Body of pancreas (tissue), 4 donors: ENCODE measurements around the gene CHD6.

Experiments used
- POLR2A ChIP-seq, 3 donors: fragments of 450-650 bp; IDR thresholded peaks; one replicate each; pipeline ENCODE4 v1.6.1; 2016; ENCODE audit warnings: antibody characterized with exemption in 3 of 3, mild to moderate bottlenecking in 2 of 3
- TF ChIP-seq, protein P1 (sequence below), 7 experiments: fragments of 450-650 bp in 4 of 7; fragments of 200-600 bp in 3 of 7; sonication (generic) in 3 of 7; IDR thresholded peaks; one replicate each; pipeline ENCODE4 v1.5.1; 2016 to 2019; ENCODE audit warnings: antibody characterized with exemption in 7 of 7

DNA sequence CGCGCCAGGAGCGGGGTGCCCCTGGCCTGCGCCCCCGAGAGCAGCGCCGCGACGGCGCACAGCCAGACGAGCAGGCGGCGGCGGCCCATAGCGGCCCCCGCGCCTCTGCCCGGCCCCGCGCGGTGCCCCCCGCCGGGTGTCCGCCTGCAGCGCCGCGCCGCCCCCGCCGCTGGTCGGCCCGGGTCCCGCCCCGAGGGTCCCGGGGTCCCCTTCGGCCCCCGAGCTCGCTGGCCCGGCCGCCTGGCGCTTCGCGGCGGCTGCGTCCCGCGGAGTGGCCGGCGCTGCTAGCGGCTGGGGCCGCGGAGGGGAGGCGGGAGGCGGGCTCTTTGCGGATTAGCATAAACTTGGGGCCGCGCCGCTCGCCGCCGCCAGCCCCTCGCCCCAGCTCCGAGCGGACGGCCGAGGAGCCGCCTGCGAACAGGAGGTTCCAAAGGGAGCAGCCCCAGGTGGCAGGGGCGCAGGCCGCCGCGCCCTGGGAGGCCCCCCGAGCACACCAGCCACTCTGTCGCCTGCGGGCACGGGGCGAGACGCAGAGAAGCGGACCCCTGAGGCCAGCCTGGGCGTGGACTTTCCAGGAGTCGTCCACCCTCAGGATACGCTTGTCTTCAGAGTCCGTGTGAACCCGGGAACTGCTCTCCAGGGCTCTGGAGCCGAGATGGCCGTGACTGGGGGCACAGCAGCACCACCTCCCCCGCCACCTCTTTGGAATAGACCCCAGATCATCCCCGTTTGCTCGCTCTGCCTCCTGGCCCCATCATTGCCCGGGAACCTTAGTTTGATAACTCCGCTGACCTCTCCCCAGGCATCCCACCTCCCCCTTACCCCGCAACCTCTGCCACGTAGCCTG, 251.4 kb downstream of the CHD6 start, which contains the start of gene EMILIN3:
- TF ChIP-seq, protein P1, sequence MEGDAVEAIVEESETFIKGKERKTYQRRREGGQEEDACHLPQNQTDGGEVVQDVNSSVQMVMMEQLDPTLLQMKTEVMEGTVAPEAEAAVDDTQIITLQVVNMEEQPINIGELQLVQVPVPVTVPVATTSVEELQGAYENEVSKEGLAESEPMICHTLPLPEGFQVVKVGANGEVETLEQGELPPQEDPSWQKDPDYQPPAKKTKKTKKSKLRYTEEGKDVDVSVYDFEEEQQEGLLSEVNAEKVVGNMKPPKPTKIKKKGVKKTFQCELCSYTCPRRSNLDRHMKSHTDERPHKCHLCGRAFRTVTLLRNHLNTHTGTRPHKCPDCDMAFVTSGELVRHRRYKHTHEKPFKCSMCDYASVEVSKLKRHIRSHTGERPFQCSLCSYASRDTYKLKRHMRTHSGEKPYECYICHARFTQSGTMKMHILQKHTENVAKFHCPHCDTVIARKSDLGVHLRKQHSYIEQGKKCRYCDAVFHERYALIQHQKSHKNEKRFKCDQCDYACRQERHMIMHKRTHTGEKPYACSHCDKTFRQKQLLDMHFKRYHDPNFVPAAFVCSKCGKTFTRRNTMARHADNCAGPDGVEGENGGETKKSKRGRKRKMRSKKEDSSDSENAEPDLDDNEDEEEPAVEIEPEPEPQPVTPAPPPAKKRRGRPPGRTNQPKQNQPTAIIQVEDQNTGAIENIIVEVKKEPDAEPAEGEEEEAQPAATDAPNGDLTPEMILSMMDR (IDR thresholded peaks at IDR 0.05): no peak
- no peak for TF ChIP-seq POLR2A (IDR thresholded peaks at IDR 0.05)
